NCI-H146 (cell line): ENCODE measurements around the gene ZNF766.
"Not testable (repeated sequence)": the region's sequence is repeated elsewhere in the genome, so short reads cannot be mapped to it uniquely, and the experiment has no call there.

ENCODE experiments used
- DNase-seq: peaks from one replicate; lab custom pipeline; 2025; lab: John Stamatoyannopoulos, UW

The ZNF766 gene

DNA sequence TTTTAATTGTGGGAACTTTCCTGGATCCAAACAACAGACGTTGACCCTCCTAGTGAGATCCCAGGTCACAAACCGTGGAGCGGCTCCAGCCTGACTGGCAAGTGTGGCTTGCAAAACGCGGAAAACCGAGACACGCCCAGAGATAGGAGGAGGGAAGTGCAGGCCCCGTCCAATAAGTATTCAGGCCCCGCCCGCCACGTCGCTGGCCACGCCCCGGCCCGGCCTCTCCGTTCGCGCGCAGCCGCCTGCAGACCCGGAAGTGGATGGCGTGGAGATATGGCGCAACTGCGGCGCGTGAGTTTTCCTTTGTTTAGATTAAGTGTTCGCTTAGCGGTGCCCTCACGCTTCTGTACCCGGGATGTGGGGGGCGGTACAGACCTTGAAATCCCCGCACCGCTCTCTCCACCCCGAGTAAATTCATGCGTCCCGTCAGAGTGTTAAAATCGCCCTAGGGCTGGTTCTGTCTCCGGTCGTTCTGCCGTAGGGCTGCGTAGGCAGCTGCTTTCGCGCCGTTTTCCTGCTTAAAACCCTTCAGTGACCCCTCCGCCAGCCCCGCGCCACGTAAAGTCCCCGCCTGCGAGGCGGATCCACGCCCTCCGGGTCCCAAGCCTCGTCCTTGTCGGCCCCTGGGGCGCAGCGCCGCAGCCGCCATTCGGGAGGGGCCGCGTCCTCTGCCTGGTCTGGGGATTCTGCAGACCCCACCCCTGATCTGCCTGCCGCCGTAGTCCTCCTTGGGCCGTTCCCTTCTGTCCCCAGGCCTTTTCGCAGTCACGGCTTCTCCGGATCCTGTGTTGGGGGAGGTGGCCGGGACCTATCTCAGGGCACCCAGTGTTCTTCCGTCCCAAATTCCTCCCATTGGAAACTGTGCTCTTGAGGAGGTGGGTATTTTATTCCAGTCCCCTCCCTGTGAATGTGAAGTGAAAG is at the start of gene ZNF766:
Gene ZNF766 (plus strand): TSS at position 250 of the 924 bp plus-strand sequence. CDS start 27 bp downstream, at position 277.
- peak; percentile 98 for DNase-seq

DNA sequence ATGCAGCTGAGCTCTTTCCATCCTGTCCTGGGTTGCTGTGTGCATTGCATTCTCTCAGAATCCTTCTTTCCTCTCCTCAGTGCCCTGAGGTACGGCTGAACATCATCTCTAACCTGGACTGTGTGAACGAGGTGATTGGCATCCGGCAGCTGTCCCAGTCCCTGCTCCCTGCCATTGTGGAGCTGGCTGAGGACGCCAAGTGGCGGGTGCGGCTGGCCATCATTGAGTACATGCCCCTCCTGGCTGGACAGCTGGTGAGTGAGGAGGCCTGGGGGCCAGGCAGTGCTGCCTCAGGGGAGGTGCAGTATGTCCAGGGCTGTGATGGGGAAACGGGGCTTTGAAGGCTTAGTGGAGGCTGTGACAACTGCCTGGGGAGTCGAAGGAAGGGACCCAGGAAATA is 49.8 kb upstream of the ZNF766 start:
- DNase-seq: no peak

DNA sequence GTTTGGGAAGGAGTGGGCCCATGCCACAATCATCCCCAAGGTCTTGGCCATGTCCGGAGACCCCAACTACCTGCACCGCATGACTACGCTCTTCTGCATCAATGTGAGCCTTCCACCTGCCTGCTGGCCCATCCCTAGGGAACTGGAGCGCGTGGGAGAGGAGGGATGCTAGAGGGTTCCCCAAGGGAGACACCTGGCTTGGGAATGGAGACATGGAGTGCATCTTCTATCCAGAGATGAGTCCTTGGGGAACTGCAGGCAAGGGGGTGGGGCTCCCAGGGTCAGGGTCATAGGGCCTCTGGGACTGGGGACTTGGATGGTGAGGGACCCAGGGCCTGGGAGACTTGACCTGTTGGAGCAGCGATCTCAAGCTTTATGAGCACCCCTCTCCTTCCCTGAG is 48.4 kb upstream of the ZNF766 start:
- DNase-seq: no peak

DNA sequence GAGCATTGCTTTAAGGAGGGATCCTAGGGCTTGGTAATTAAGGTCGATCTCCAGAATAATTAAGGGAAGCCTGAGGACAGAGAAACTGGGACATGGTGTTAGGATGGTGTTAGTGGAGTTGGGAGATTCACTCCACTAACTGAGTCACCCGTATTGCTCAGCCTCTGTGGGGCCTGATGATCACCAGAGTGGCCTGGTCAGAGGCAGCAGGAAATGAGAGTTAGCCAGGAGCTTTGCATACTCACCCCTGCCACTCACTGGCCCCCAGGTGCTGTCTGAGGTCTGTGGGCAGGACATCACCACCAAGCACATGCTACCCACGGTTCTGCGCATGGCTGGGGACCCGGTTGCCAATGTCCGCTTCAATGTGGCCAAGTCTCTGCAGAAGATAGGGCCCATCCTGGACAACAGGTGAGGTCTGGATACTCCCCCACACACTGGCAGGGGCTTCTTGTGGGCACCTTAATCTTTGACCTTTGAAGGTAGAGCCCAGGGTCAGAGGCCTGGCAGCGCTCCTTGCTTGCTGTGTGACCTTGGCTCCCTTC is 47.5 kb upstream of the ZNF766 start:
- DNase-seq: no peak

DNA sequence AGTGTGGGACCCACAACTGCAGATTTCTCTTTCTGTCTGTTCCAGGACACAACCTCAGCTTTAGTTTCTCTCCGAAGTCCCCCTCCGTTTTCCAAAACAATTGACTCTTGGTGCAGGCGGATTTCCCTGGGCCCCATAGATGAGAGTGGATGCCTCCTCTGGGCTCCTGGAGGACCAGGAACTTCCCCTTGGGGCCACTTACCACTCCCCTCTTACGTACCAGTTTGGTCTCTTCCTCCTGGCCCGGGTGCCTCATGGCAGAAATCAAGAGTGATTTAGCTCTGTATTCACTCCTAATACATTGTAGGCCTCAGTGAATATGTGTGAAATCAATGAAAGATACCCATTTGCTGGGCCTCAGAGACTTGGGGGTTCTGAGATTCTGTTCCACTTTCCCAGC is 45.2 kb upstream of the ZNF766 start:
- DNase-seq: no peak

- DNase-seq: no peak
Observed at GRCh38 chr19:52226652-52227051, 42.7 kb upstream of the ZNF766 start.

- no peak for DNase-seq
Observed at GRCh38 chr19:52227196-52227940, 42.0 kb upstream of the ZNF766 start.

- DNase-seq: no peak
Observed at GRCh38 chr19:52227980-52228379, 41.4 kb upstream of the ZNF766 start.

GRCh38 chr19:52229524-52229923 is 39.9 kb upstream of the ZNF766 start:
- no peak for DNase-seq

DNA sequence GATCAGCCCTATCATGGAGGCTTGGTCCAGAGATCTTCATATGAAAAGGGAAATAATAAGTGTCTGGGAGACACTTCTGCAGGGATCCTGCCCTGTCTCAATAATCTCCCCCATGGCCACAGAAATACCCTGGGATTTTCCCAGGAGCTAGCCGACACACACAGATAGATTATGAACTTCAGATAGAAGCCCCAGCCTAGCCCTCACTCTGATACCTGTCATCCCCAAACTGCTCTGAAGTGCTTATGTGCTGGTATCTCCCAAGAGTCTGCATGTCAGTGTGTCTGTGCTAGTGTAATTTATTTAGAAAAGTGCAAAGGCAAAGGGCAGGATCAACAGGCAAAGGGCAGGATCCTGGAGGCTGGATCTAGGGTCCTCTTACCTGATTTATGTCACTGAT is 38.7 kb upstream of the ZNF766 start:
- no peak for DNase-seq

- DNase-seq: no peak
Observed at GRCh38 chr19:52231154-52231910, 38.1 kb upstream of the ZNF766 start.

- DNase-seq: no peak
Observed at GRCh38 chr19:52234406-52234805, 35.0 kb upstream of the ZNF766 start.

GRCh38 chr19:52237197-52237596 is 32.2 kb upstream of the ZNF766 start:
- no peak for DNase-seq

DNA sequence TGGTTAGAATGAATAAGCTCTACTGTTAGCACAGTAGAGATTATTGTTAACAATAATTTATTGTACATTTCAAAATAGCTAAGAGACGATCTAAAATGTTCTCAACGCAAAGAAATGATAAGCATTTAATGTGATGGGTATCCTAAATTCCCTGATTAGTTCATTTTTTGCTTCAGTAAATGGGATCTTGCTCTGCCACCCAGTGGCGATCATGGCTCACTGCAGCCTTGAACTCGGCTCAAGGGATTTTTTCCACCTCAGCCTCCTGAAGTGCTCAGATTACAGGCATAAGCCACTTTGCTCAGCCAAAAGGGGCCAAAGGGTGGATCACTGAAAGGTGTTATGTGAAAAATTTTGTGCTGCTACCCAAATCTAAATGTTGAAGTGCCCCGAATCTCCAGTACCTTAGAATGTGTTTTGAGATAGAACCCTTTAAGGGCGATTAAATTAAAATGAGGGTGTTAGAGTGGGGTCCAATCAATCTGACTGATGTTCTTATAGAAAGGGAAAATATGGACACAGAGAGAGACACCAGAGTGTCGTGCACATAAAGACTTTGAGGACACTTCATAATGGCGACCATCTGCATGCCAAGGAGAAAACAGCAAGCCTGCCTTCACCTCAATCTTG is 31.5 kb upstream of the ZNF766 start:
- peak; percentile 56 for DNase-seq

DNA sequence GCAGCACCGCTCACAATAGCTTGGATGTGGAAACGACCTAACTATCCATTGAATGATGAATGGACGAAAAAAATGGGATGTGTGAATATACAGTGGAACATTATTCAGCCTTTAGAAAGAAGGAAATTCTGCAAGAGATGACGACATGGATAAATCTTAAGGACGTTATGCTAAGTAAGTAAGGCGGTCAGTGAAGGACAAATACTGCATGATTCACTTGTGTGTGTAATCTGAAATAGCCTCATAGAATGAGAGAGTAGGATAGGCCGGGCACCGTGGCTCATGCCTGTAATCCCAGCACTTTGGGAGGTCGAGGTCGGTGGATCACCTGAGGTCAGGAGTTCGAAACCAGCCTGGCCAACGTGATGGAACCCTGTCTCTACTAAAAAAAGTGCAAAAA is 25.4 kb upstream of the ZNF766 start:
- no peak for DNase-seq

- DNase-seq: peak; percentile 68
Observed at GRCh38 chr19:52248241-52248640, 21.1 kb upstream of the ZNF766 start.

- no peak for DNase-seq
Observed at GRCh38 chr19:52258426-52258825, 11.0 kb upstream of the ZNF766 start.

- DNase-seq: not testable (repeated sequence)
Observed at GRCh38 chr19:52265556-52265955, 3.8 kb upstream of the ZNF766 start.

DNA sequence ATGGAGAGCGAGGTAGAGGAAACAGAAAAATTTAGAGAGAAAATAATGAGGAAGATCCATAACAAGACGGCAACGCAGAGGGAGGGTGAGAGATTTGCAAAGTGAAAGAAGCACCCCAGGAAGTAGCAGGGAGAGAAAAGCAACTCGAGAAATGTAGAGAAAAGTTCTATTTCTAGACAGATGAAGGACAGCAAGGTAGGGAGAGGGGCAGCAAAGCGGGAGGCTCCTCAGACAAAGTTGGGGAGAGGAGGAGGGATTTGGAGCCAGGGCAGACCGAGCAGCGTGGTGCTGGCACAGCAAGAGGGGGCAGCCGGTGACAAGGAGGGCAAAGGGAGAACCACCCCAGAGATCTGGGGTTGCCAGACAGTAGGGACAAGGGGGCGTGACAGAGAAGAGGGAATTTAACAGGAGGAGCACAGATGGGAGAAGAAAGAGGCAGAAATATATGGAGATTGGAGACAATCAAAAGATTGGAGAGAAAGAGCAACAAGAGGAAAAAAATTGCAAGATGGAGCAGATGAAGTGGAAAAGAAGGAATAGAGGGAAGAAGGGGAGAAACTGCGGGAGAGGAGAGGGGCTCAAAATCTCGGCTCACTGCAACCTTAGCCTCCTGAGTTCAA is 989 bp downstream of the ZNF766 start:
- peak; percentile 22 for DNase-seq

GRCh38 chr19:52273301-52273700 is 3.9 kb downstream of the ZNF766 start:
- no peak for DNase-seq

GRCh38 chr19:52274191-52274590 is 4.8 kb downstream of the ZNF766 start:
- DNase-seq: no peak
